SK-N-SH (cell line): Measurements from ENCODE around the gene CDH24.

ENCODE experiments used
- EP300 ChIP-seq, 2 experiments: IDR thresholded peaks; 2 replicates each; pipeline versions ENCODE4 v1.4.0 to v1.6.1; 2012; ENCODE audit warnings: borderline replicate concordance in 1 of 2, low read depth in 1 of 2, low read length in 1 of 2
- EZH2phosphoT487 ChIP-seq: fragments of 200-600 bp; sonication (generic); IDR thresholded peaks from 2 replicates; pipeline ENCODE4 v1.6.1; 2017; ENCODE audit warnings: low read depth, mixed run types, mild to moderate bottlenecking, antibody characterized with exemption, moderate library complexity, borderline replicate concordance
- NFIC ChIP-seq: IDR thresholded peaks from 2 replicates; pipeline ENCODE4 v1.4.0; 2012; ENCODE audit warnings: borderline replicate concordance
- RAD21 ChIP-seq: IDR thresholded peaks from 2 replicates; pipeline ENCODE4 v1.6.1; 2012; ENCODE audit warnings: mild to moderate bottlenecking, low read length
- RFX5 ChIP-seq: IDR thresholded peaks from 2 replicates; pipeline ENCODE4 v1.6.1; 2012; ENCODE audit warnings: mild to moderate bottlenecking, improper control_type of control experiment, low read length
- TAF1 ChIP-seq: IDR thresholded peaks from 2 replicates; pipeline ENCODE4 v1.6.1; 2012; ENCODE audit warnings: low read depth, mild to moderate bottlenecking, low read length, moderate library complexity, borderline replicate concordance
- TF ChIP-seq, protein P1 (sequence below): fragments of 200-600 bp; sonication (generic); IDR thresholded peaks from 2 replicates; pipeline ENCODE4 v1.6.1; 2017; ENCODE audit warnings: antibody characterized with exemption, mild to moderate bottlenecking, moderate library complexity
- TF ChIP-seq, protein P2 (sequence below): IDR thresholded peaks from 2 replicates; pipeline ENCODE4 v1.4.0; 2012; ENCODE audit warnings: low read depth, borderline replicate concordance

DNA sequence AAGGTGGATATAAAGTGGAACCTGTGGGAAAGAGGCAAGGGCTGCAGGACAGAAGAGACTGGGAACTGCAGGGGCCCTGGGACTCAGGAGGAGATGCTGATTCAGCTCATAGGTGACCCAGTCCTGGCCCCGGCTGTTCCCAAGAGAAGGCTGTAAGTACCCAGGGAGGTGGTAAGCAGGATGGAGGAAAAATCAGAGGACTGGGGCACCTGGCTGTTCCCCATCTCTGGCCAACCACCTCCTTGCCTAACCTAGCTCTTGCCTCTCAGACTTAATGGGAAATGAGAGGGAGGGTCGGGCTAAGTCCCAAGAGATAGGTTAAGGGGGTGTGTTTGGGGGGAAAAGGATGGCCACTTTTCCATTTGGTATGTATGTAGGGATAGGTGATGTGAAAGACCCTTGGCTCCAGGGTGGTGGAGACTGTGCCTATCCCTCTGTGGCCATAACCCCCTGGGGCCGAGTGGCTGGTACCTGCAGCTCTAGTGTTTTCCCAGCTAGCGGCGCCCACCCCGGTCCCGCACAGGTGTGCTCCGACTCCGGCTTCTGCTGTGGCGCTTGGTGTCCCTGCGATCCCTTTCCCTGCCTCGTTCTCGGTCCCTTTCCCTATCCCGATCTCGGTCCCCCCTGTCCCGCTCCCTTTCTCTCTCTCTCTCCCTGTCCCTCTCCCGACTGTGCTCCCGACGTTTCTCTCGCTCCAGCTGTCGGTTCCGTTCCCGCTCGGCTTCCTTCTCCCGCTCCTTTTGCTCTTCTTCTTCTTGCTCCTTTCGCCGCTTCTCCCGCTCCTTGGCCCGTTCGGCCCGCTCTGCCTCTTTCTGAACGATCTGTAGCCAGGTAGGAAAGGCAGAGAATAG is 1.6 kb upstream of the CDH24 start:
- TF ChIP-seq, protein P1, sequence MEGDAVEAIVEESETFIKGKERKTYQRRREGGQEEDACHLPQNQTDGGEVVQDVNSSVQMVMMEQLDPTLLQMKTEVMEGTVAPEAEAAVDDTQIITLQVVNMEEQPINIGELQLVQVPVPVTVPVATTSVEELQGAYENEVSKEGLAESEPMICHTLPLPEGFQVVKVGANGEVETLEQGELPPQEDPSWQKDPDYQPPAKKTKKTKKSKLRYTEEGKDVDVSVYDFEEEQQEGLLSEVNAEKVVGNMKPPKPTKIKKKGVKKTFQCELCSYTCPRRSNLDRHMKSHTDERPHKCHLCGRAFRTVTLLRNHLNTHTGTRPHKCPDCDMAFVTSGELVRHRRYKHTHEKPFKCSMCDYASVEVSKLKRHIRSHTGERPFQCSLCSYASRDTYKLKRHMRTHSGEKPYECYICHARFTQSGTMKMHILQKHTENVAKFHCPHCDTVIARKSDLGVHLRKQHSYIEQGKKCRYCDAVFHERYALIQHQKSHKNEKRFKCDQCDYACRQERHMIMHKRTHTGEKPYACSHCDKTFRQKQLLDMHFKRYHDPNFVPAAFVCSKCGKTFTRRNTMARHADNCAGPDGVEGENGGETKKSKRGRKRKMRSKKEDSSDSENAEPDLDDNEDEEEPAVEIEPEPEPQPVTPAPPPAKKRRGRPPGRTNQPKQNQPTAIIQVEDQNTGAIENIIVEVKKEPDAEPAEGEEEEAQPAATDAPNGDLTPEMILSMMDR: no peak
- TF ChIP-seq EP300 (IDR thresholded peaks at IDR 0.05; ENCODE audit: borderline replicate concordance in 1 of 2, low read depth in 1 of 2, low read length in 1 of 2) (no peak), TAF1 (no peak), NFIC (no peak), RAD21 (no peak), EZH2phosphoT487 (no peak), RFX5 (no peak)
- TF ChIP-seq, protein P2, sequence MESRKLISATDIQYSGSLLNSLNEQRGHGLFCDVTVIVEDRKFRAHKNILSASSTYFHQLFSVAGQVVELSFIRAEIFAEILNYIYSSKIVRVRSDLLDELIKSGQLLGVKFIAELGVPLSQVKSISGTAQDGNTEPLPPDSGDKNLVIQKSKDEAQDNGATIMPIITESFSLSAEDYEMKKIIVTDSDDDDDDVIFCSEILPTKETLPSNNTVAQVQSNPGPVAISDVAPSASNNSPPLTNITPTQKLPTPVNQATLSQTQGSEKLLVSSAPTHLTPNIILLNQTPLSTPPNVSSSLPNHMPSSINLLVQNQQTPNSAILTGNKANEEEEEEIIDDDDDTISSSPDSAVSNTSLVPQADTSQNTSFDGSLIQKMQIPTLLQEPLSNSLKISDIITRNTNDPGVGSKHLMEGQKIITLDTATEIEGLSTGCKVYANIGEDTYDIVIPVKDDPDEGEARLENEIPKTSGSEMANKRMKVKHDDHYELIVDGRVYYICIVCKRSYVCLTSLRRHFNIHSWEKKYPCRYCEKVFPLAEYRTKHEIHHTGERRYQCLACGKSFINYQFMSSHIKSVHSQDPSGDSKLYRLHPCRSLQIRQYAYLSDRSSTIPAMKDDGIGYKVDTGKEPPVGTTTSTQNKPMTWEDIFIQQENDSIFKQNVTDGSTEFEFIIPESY: no peak
